GM21390 (cell line): ENCODE data around the gene PDLIM7.

Source experiments
- ATAC-seq: cut with Tn5 transposase; IDR thresholded peaks from one replicate; pipeline ENCODE4 v1.9.1; 2021; ENCODE audit not compliant: unreplicated experiment

PDLIM7 gene

DNA sequence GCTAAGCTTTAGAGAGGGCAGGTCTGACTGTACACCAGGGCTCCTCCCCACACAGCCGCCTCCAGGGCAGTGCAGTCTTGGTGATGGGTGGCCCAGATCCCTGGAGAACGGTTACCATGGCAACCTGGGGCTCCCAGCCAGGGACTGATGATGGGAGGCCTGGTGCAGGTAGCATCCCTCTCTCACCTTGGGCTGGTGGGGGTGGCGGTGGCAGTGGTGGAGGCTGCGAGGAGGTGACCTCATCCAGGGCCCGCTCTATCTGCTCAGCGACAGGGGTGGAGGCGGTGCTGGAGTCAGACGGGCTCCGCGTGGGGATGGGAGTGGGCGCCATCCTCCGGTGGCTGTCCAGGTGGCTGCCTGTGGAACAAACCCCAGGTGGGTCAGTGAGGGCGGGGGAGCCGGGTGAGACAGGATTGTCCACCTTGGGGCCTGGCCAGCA is 38.5 kb downstream of the PDLIM7 start:
- no peak for ATAC-seq

DNA sequence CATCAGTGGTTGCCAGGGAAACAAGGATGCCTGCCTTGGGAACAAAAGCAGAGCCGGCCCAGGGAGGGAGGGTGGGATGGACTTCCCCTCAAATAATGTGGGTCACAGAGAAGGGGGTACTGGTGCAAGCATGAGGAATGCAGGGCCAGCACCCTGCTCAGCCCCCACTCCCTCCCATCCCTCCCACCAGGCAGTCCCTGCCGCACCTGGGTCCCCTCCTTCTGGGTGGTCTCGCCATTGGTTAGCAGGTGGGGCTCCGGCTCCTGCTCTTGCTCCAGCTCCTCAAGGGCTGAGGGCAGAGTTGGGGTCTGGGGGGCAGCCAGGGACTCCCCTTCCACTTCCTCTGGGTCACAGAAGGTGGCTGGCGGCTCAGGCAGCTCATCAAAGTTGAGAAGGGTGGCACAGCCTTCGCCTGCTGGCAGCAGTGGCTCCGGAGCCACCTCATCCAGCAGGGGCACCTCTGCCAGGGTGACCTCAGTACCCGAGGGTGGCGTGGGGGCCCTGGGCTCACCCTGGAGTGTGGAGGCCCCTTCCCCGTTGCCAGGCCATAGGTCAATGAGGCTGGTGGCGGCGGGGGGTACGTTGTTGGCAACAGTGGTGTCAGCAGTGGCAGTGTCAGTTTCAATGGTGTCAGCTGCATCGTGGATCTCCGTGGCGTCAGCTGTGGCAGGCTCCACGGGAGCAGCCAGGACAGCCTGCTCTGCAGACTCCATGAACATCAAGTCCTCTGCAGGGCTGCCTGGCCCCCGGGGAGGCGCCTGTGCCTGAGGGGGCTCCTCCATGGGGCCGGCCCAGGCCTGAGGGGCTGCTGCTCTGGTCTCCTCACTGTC is 39.3 kb downstream of the PDLIM7 start:
- no peak for ATAC-seq

DNA sequence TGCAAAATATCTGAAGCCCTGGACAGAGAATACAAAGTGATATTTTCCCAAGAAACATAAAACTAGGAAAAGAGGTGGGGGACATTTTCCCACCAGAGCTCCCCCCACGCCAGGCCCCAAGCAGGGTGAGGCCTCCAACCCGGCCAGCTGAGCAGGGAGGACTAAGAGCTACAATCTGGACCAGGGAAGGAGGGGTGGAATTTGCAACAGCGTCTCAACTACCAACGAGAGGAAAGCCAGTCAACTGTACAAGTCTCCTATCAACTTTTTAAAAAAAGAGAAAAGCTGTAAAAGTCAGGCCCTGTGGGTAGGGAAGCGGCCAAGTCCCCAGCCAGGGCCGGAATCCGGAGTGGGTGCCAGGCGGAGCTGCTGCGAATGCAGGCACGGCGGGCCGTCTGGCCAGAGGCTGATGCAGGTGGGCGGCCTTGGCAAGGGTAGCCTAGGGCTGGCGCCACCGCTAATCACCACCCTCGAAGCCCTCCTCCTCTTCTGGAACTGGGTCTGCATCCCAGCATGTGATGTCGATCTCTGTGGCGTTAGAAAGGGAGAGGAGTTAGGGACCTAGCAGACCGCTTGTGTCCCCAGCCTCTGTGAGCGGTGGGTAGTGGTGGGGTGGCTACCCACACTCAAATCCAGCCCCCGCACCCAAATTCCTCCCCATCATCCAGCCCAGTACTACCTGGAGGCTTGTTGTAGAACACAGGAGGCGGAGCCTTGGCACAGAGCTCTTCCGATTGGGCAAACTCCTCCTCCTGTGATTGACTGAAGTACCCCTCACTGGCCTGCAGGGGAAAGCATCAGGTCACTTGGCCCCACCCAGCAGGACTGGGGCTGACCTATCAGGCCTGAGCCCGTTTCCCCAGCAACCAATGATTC is 40.2 kb downstream of the PDLIM7 start:
- ATAC-seq, result peak; percentile 43

DNA sequence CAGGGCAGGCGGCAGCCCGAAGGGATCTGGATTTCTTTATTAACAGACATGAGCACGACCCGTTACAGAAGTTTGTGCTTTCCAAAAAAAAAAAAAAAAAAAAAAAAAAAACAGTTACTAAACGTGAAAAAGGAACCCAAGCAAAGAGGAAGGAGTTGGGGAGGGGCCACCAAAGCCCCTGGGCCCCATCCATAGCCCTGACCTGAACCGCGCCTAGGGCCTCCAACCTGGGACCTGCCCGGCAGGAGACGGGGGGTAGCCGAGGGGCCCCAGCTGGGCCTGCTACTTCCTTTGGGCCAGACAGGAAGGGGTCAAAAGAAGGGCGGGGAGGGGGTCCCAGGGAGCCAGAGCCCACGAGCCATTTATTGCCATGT is 40.8 kb downstream of the PDLIM7 start:
- ATAC-seq, result no peak

DNA sequence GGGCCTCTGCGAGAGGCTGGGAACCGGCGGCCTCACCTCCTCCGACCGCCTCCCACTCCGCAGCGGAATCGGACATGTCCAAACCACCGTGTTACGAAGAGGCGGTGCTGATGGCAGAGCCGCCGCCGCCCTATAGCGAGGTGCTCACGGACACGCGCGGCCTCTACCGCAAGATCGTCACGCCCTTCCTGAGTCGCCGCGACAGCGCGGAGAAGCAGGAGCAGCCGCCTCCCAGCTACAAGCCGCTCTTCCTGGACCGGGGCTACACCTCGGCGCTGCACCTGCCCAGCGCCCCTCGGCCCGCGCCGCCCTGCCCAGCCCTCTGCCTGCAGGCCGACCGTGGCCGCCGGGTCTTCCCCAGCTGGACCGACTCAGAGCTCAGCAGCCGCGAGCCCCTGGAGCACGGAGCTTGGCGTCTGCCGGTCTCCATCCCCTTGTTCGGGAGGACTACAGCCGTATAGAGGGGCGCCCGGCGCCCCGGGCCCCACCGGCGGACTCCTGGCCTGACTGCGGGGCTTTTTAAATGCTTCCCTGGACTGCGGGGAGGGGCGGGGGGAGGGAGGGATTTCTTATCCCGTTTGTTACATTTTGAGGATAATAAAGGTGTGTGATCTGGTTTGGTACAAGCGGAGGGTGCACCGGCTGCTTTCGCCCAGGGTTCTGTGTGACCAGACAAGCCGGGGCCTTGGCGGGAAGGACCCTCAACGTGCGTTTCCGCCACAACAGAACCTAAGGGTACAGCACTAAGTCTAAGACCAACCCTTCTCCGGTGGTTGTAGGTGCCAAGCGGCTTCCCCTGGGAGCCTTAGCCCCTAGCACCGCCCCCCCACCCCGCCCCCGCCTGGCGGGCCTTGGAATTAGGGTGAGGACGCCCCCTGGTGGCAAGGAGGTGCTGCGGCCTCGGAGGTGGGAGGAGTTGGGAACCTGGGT is 41.5 kb downstream of the PDLIM7 start:
- peak; percentile 10 for ATAC-seq

DNA sequence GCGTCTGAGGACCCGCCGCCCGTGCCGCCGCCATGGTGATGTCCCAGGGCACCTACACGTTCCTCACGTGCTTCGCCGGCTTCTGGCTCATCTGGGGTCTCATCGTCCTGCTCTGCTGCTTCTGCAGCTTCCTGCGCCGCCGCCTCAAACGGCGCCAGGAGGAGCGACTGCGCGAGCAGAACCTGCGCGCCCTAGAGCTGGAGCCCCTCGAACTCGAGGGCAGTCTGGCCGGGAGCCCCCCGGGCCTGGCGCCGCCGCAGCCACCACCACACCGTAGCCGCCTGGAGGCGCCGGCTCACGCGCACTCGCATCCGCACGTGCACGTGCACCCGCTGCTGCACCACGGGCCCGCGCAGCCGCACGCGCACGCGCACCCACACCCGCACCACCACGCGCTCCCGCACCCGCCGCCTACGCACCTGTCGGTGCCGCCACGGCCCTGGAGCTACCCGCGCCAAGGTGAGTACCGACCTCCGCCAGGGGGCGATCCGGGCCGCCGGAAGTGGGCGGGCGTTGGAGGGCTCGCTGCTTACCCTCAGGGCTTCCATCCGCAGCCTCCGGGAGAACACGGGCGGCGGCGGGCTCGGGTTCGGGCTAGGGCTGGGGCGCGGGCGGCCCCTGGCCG is 42.3 kb downstream of the PDLIM7 start:
- ATAC-seq, result peak; percentile 52

DNA sequence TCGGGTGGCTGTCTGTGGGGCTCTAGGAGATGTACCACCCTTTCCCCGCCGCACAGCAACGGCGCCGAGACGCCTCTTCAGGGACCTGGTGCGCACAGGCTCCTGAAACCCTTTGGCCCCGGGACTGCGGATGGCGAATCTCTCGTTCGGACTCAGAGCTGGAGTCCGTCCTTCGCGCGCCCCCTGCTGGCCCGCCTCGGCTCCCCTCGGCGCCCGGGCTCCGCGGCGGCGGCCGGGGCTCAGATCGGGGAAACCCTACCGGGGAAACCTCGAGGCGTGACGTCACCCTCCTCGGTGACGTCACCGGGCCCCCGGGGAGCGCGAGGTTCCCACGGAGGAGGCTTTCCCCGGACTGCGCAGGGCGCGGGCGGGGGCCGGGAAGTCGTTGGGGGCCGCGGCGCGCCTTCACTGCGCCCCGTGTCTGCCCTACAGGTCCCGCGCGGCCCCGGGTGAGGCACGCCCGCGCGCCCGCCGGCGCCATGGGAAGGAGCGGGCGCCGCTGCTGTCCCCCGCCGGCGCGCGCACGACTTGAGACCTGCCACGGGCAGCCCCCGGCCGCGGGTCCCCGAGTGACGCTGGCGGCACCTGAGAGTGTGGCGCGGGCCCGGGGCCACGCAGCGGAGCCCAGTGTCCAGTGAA is 42.9 kb downstream of the PDLIM7 start:
- peak; percentile 42 for ATAC-seq

DNA sequence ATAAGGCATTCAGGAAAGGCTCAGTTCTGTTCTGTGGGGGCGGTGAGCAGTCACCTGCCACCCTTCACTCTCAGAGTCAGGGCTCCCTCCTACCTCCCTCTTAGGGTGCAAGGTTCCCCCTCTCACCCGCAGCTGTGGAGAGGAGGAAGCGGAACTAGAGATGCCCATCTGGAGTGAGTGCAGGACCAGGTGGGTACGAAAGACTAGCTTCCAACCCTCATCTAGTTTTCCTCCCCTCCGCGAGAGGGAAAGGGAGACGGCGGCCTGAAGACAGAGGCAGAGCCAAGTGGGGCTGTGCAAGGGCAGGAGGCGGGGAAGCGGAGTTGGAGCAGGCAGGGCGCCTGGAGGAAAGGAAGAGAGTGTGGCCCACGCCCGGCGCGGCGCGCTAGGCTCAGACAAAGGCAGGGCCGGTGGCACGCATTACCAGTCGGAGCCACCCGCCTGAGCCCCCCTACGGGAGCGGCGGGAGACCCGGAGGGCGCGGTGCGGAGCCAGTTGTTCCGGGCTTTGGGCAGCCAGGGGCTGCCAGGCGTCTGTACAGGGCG is 43.5 kb downstream of the PDLIM7 start:
- ATAC-seq, result no peak

DNA sequence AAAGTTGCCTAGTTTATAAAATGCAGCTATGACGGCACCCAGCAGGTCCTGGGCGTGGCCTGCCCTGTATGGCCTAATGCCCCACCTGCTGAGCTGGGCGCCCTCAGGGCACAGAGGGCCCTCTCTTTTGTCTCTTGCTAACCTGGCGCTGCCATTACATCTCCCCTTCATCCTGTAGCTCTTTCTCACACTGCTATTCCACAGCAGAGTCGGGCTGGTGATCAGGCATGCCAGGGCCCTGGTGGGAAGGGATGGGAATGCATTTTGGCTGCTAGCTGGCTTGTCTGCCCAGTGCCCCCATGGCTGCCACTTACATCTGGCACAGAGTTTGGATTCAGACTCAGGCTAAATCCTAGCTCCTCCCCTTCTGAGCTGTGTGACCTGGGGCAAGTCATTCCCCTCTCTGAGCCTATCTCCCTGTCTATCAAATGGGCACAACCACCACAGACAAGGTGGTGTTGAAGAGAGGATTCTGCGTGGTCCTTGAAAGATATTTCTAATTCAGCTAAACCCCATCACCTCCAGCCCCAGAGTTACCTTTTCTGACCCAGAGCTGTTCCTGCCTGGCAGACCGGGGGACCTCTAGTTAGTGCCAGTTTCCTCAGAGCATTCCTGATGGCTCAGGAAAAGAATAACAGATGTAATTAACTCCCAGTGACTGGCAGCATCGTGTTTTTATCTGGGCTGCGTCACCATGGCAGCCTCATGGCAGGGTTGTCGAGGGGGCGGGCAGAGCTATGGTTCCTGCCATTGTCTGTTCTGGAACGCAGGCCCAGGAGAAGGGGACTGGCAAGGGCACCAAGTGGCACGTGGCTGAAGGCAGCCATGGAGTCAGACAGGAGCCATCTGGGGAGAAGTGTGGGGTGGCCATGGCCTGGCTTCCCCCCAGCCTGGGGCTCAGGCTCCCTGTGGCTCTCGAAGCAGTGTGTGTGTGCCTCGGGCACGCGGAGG is 44.4 kb downstream of the PDLIM7 start:
- no peak for ATAC-seq

DNA sequence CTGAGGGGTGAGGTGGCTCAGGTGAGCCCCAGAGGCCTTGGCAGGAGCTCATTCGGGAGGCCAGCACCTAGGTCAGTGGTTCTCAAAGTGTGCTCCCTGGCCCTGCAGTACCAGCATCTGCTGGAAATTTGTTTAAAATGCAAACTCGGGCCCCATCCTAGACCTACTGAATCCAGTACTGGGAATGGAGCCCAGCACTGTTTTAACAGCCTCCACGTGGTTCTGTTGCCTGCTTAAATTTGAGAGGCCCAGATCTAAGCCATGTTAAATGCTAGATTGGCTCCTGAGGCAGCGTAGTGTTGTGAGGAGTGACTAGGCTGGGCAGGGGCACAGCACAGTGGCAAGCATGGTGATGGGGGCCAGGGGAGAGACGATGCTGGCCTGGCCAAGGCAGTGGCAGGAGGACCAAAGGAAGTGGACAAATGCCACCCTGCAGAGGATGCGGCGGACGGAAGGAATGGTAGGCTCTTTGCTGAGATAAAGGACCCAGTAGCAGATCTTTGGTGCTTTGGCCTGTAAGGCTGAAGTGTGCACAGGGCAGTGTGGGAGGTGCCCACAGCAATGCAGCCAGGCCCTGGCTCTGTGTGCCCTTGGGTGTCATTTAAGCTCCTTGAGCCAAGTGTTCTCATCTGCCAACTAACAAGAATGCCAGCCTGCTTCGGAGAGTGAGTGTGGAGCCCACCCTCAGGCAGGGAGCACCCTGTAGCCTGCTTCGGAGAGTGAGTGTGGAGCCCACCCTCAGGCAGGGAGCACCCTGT is 46.6 kb downstream of the PDLIM7 start:
- no peak for ATAC-seq

DNA sequence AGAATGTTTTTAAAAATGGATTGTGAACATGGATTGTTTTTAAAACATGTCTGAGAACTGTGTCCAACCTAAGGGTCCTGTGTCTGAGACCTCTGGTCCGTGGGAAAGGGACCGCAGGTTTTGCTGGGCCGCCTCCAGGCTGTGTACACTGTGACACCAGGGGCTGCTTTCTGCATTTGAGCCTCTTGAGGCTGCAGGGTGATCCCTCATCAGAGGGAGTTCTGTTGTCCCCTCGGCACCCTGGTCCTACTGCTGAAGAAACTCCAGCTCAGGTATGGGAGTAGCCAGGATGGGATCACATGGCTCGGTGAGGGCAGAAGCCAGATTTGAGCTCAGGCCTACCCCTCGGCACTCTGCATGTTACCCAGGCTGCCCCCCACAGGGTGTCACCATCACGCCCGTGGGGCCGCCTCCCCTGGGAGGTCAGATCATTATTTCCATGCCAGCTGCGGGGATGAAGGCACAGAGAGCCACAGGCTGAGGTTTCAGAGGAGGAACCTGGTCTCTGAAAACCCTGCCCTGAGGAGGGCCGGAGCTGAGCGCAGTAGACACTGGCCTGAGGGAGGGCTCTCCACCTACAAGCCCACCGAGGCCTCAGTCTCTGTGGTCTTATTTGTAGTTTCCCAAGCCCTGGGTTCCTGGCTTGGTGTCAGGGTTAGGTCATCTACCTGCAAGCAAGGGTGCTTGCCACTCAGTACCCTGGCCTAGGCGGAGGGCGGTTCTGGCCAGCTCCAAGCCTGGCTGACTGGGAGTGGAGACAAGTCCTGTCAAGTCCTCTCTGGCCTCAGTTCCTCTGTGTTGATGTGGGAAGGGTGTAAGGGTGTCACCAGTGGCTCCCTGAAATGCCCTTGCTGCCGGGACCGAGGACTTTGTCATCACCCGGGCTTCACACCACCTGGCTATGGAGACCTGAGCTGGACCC is 48.0 kb downstream of the PDLIM7 start:
- ATAC-seq, result no peak

DNA sequence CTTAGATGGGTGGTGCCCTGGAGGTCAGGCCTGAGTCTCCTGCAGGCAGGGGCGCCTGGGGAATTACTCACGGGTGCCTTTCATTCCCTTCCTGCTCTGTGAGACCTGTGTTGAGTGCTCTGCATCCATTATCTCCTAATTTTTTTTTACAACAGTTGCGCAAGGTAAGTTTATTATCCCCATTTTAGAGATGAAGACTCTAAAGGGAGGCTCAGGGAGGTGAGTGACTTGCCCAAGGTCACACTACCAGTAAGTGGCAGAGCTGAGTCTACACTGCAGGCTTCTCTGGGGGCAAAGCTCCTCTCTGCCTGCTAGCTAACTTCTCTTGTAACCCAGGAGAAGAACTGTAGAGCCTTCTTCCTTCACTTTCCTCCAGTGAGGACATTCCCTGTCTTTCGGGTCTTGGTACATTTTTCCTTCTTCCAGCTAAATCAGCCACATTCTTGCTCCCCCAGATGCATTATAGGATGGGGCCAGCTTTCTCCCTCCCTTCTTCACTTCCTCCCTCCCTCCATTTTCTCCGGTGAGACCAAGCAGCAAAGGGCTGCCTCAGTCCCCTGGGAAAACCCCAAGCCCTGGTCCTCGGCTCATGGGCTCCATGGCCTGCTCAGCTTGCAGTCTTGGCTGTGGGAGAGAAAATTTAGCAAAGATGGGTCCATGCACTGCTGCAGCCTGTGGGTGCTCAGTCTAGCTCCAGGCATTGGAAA is 49.0 kb downstream of the PDLIM7 start:
- ATAC-seq, result no peak

DNA sequence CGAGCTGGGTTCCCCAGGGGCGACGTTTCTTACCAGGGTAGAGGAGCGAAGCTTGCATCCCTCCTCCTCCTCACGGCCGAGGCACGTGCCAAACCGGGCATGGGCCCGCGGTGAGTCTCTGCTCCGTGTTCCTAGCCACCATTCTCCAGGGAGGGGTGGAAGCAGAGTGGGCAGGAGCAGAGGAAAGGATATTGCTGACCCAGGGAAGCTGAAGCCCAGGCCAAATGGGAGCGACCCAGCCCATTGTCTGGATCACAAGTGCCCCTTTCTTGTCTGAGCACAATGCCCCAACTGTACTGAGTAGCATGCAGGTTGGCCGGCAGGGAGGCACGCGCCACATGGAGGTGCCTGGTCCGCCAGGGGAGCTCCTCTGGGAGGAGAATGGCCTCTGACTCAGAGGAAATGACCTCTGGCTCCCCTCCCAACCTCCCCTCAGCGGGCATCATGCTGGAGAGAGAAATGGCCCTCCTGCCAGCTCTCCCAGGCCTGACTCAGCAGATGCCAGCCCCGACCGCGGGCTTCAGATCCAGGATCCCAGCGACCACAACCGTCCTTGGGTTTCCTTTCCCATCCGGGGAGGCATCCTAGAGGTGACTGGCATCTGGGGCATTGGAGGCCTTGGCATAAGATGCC is 49.7 kb downstream of the PDLIM7 start:
- no peak for ATAC-seq

DNA sequence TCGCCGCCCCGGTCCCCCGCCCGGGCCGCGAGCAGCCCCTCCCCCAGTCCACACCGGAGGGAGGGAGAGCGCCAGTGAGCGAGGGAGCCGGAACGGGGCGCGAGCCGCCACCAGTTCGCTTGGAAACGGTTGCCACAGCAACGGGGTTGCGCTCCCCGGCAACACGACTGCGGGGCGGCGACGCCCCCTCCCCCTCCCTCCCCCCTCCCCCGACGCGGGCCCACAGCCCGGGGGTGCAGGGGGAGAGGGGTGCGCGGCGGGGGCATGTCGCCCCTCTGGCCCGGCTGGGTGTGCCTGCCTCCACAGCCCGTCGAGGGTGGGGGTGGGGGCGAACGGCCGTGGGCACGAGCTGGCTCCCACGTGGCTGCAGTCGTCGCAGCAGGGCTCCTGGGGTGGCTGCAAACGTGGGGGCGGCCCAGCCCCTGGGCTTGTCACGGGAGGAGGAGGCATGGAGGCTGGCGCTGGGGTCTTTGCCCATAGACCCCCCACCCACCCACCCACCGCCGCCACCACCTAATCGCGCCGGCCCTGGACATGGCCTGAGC is 50.3 kb downstream of the PDLIM7 start:
- ATAC-seq, result peak; percentile 39
